WTC11 (cell line): Measurements from ENCODE around the gene SMIM1. TPM values are rescaled to one million over a fixed set of nuclear protein-coding genes. Genes with fewer than 3 reads are reported as not detected.

Experiments
- ATAC-seq: fragments of 200-7000 bp; cut with Tn5 transposase; 2 replicates; pipeline ENCODE4 v1.10.0; 2021; ENCODE audit warnings: mild to moderate bottlenecking, moderate library complexity
- CTCF ChIA-PET: fragments of 300-600 bp; sonication (Branson Sonifier 250); formaldehyde crosslinking; loops from one replicate; lab custom pipeline; 2021; ENCODE audit warnings: antibody characterized with exemption; lab: Charles Lee
- POLR2A ChIA-PET: fragments of 350-600 bp; sonication (Branson Sonifier 250); formaldehyde crosslinking; loops from one replicate; lab custom pipeline; 2021; ENCODE audit warnings: antibody characterized with exemption; lab: Charles Lee
- DNase-seq: peaks from one replicate; pipeline ENCODE4 v3.0.0; 2021; ENCODE audit warnings: low spot score
- H3K27ac Mint-ChIP-seq: 2 replicates; pipeline ENCODE4 v1.8.0; 2021; ENCODE audit warnings: mixed read lengths
- H3K27me3 Mint-ChIP-seq: 2 replicates; pipeline ENCODE4 v1.8.0; 2021; ENCODE audit warnings: low read depth, mild to moderate bottlenecking, moderate library complexity, mixed read lengths
- H3K36me3 Mint-ChIP-seq: 2 replicates; pipeline ENCODE4 v1.8.0; 2021; ENCODE audit warnings: mixed read lengths
- H3K4me1 Mint-ChIP-seq: 2 replicates; pipeline ENCODE4 v1.8.0; 2022; ENCODE audit warnings: mixed read lengths
- H3K4me3 Mint-ChIP-seq: 2 replicates; pipeline ENCODE4 v1.8.0; 2021; ENCODE audit warnings: mild to moderate bottlenecking, moderate library complexity, mixed read lengths
- H3K9me3 Mint-ChIP-seq: 2 replicates; pipeline ENCODE4 v1.8.0; 2021; ENCODE audit warnings: mixed read lengths
- CBFB ChIP-seq: sonication (generic); formaldehyde crosslinking; IDR thresholded peaks from 2 replicates; pipeline ENCODE4 v1.8.1; 2022; ENCODE audit warnings: mild to moderate bottlenecking, low read depth, missing genetic modification reagents
- ELF4 ChIP-seq: sonication (generic); formaldehyde crosslinking; IDR thresholded peaks from 2 replicates; pipeline ENCODE4 v1.8.1; 2022; ENCODE audit warnings: low read depth, mild to moderate bottlenecking, moderate library complexity, missing genetic modification reagents
- ETV6 ChIP-seq: sonication (generic); formaldehyde crosslinking; IDR thresholded peaks from 2 replicates; pipeline ENCODE4 v1.8.1; 2022; ENCODE audit warnings: mild to moderate bottlenecking, missing genetic modification reagents
- FOXK1 ChIP-seq: sonication (generic); formaldehyde crosslinking; IDR thresholded peaks from 2 replicates; pipeline ENCODE4 v1.8.0; 2022; ENCODE audit warnings: mild to moderate bottlenecking, moderate library complexity, missing genetic modification reagents
- GRHL2 ChIP-seq: fragments of 250-450 bp; sonication (Bioruptor Pico); IDR thresholded peaks from 2 replicates; pipeline ENCODE4 v1.8.0; 2022; ENCODE audit warnings: mild to moderate bottlenecking, moderate library complexity; ENCODE audit not compliant: insufficient replicate concordance, severe bottlenecking
- HMGA2 ChIP-seq: fragments of 250-450 bp; sonication (Bioruptor Pico); IDR thresholded peaks from 2 replicates; pipeline ENCODE4 v1.4.0; 2021; ENCODE audit warnings: mild to moderate bottlenecking, moderate library complexity
- JAZF1 ChIP-seq: fragments of 250-450 bp; sonication (Bioruptor Pico); IDR thresholded peaks from 2 replicates; pipeline ENCODE4 v1.9.0; 2021; ENCODE audit warnings: moderate library complexity, mild to moderate bottlenecking, inconsistent platforms
- KAT7 ChIP-seq: sonication (generic); formaldehyde crosslinking; IDR thresholded peaks from 2 replicates; pipeline ENCODE4 v1.8.1; 2023; ENCODE audit warnings: missing genetic modification reagents, mild to moderate bottlenecking, borderline replicate concordance
- NR1H2 ChIP-seq: sonication (generic); formaldehyde crosslinking; IDR thresholded peaks from 2 replicates; pipeline ENCODE4 v1.9.0; 2021; ENCODE audit warnings: mild to moderate bottlenecking, moderate library complexity, missing genetic modification reagents
- SOX15 ChIP-seq: fragments of 250-450 bp; sonication (Bioruptor Pico); IDR thresholded peaks from 2 replicates; pipeline ENCODE4 v1.9.0; 2021; ENCODE audit warnings: mild to moderate bottlenecking
- SP1 ChIP-seq: sonication (generic); formaldehyde crosslinking; conservative IDR thresholded peaks from 2 replicates; pipeline ENCODE4 v1.8.1; 2022; ENCODE audit warnings: missing genetic modification reagents
- USF2 ChIP-seq: sonication (generic); formaldehyde crosslinking; IDR thresholded peaks from 2 replicates; pipeline ENCODE4 v1.8.1; 2023; ENCODE audit warnings: mild to moderate bottlenecking, missing genetic modification reagents, moderate library complexity
- ZNF232 ChIP-seq: sonication (generic); formaldehyde crosslinking; IDR thresholded peaks from 2 replicates; pipeline ENCODE4 v1.8.0; 2022; ENCODE audit warnings: mild to moderate bottlenecking, missing genetic modification reagents
- ZNF263 ChIP-seq: sonication (generic); formaldehyde crosslinking; IDR thresholded peaks from 2 replicates; pipeline ENCODE4 v1.8.1; 2022; ENCODE audit warnings: low read depth, mild to moderate bottlenecking, moderate library complexity, missing genetic modification reagents
- ZNF281 ChIP-seq: sonication (generic); formaldehyde crosslinking; IDR thresholded peaks from 2 replicates; pipeline ENCODE4 v1.8.0; 2023; ENCODE audit warnings: mild to moderate bottlenecking, missing genetic modification reagents
- ZNF317 ChIP-seq: sonication (generic); formaldehyde crosslinking; IDR thresholded peaks from 2 replicates; pipeline ENCODE4 v1.8.1; 2023; ENCODE audit warnings: low read depth, mild to moderate bottlenecking, moderate library complexity, missing genetic modification reagents, borderline replicate concordance
- ZNF425 ChIP-seq: fragments of 250-450 bp; sonication (Bioruptor Pico); conservative IDR thresholded peaks from 2 replicates; pipeline ENCODE4 v1.9.0; 2021; ENCODE audit warnings: mild to moderate bottlenecking
- total RNA-seq: library from RNA; stranded (reverse); gene quantifications from 3 replicates; pipeline ENCODE4 v1.2.3, GENCODE V29; 2021

SMIM1 gene
- total RNA-seq, 1 experiment from 2014 or later = 10.2 TPM

GRCh38 chr1:3825356-3825755, 52.8 kb downstream of the SMIM1 start:
- ChIA-PET CTCF (interaction anchor here (0.6 kb wide), 1 partner anchor 385 kb away, joined by 3 read pairs; no protein-coding TSS in a partner anchor), POLR2A (no interaction called here)
- no peak for ATAC-seq
- Mint-ChIP-seq H3K27ac (no peak overlapping the region; the same call in 1 of the 2 replicates), H3K9me3 (no peaks in the 10 kb centered on the region), H3K4me1 (no peaks in the 10 kb centered on the region), H3K27me3 (no peaks in the 10 kb centered on the region), H3K36me3 (peaks cover 15% of the 10 kb centered on the region), H3K4me3 (no peak overlapping the region)
- no peak for TF ChIP-seq ETV6
- no peak for TF ChIP-seq HMGA2 (CRISPR knock-in tag)
- TF ChIP-seq ZNF317 (CRISPR knock-in tag) = no peak
- no peak for TF ChIP-seq SOX15 (CRISPR knock-in tag)
- no peak for TF ChIP-seq USF2 (CRISPR knock-in tag)
- TF ChIP-seq GRHL2 (CRISPR knock-in tag) = no peak
- TF ChIP-seq SP1 = no peak
- TF ChIP-seq CBFB (CRISPR knock-in tag) = no peak
- no peak for TF ChIP-seq NR1H2 (CRISPR knock-in tag)
- TF ChIP-seq FOXK1 (CRISPR knock-in tag) = no peak
- no peak for TF ChIP-seq KAT7
- no peak for TF ChIP-seq ZNF425
- no peak for TF ChIP-seq ZNF281 (CRISPR knock-in tag)
- no peak for TF ChIP-seq ZNF232 (CRISPR knock-in tag)
- TF ChIP-seq ELF4 = no peak
- no peak for TF ChIP-seq JAZF1 (CRISPR knock-in tag)
- TF ChIP-seq ZNF263 (CRISPR knock-in tag) = no peak
- no peak for DNase-seq

Other genes with a start within 250 kb of the SMIM1 start
- gene MEGF6, start 161.2 kb upstream of the SMIM1 start, total RNA-seq = 24.9 to 32.4 TPM (median 27.2 TPM) in 3 replicates
- 20.9 to 22.3 TPM (median 20.9 TPM) in 3 replicates for gene TPRG1L, start 147.7 kb upstream of the SMIM1 start, total RNA-seq
- gene WRAP73, start 122.6 kb upstream of the SMIM1 start, total RNA-seq = 33.8 to 39.2 TPM (median 34.7 TPM) in 3 replicates
- 5.7 to 6.4 TPM (median 5.8 TPM) in 3 replicates for gene TP73, start 120.2 kb upstream of the SMIM1 start, total RNA-seq
- gene CCDC27, start 20.3 kb upstream of the SMIM1 start, total RNA-seq = 0.13 to 0.25 TPM (median 0.23 TPM) in 3 replicates
- 70.6 to 92.4 TPM (median 71.0 TPM) in 3 replicates for gene LRRC47, start 23.7 kb downstream of the SMIM1 start, total RNA-seq
- gene CEP104, start 84.5 kb downstream of the SMIM1 start, total RNA-seq = 38.0 to 38.8 TPM (median 38.2 TPM) in 3 replicates
- 8.5 to 9.2 TPM (median 8.7 TPM) in 3 replicates for gene DFFB, start 84.7 kb downstream of the SMIM1 start, total RNA-seq
- 24.2 to 25.2 TPM (median 25.1 TPM) in 3 replicates for gene C1orf174, start 127.5 kb downstream of the SMIM1 start, total RNA-seq